Esophagus squamous epithelium (tissue), 5 donors: ENCODE results near the gene EEPD1. TPM values are rescaled to one million over a fixed set of nuclear protein-coding genes. Genes with fewer than 3 reads are reported as not detected.

Source experiments
- DNase-seq: peaks from one replicate; lab custom pipeline; 2025; lab: John Stamatoyannopoulos, UW
- H3K27ac ChIP-seq, 4 donors: fragments of 200-600 bp; sonication (generic); one replicate each; pipeline ENCODE4 v1.5.1; 2016 to 2019; ENCODE audit warnings: mild to moderate bottlenecking in 1 of 4
- H3K27me3 ChIP-seq, 4 donors: fragments of 200-600 bp; sonication (generic); 1 replicate in 3 of 4; 2 replicates in 1 of 4; pipeline versions ENCODE4 v1.5.1 to v1.6.0; 2017 to 2021; ENCODE audit warnings: antibody characterized with exemption in 1 of 4
- H3K36me3 ChIP-seq, 3 donors: fragments of 200-600 bp; sonication (generic); one replicate each; pipeline ENCODE4 v1.5.1; 2016 to 2019
- H3K4me1 ChIP-seq, 3 donors: fragments of 200-600 bp; sonication (generic); one replicate each; pipeline ENCODE4 v1.5.1; 2017 to 2019
- H3K4me3 ChIP-seq, 4 donors: fragments of 200-600 bp; sonication (generic); 1 replicate in 3 of 4; 2 replicates in 1 of 4; pipeline ENCODE4 v1.5.1; 2016 to 2019; ENCODE audit warnings: mild to moderate bottlenecking in 2 of 4, moderate library complexity in 1 of 4
- H3K9me3 ChIP-seq, 3 donors: fragments of 200-600 bp; sonication (generic); one replicate each; pipeline ENCODE4 v1.5.1; 2016 to 2019
- POLR2A ChIP-seq, 4 donors: fragments of 450-650 bp; IDR thresholded peaks; one replicate each; pipeline ENCODE4 v1.6.1; 2017; ENCODE audit warnings: antibody characterized with exemption in 4 of 4, mild to moderate bottlenecking in 4 of 4, moderate library complexity in 3 of 4
- WGBS, 2 donors: methylation state at CpG; one replicate each; pipeline ENCODE4 v1.1.5; 2018; 5-methylcytosine and 5-hydroxymethylcytosine counted together
- intact Hi-C: fragments of 100-400 bp; cut with DNase I; formaldehyde crosslinking; loops from one replicate; pipeline ENCODE4 v1.15.0; 2022
- total RNA-seq, 4 donors: library from RNA; depleted of rRNA; stranded (reverse); fragments of >200 nt; gene quantifications; one replicate each; pipeline ENCODE4 v1.1.0, GENCODE V29; 2016
- TF ChIP-seq, protein P1 (sequence below), 6 experiments: fragments of 450-650 bp in 4 of 6; fragments of 200-600 bp in 2 of 6; sonication (generic) in 2 of 6; IDR thresholded peaks; one replicate each; pipeline ENCODE4 v1.5.1; 2016 to 2019; ENCODE audit warnings: antibody characterized with exemption in 6 of 6, mild to moderate bottlenecking in 4 of 6, moderate library complexity in 4 of 6
- donor health status: DM: yes; HTN: yes; CAD: no.

The EEPD1 gene
- total RNA-seq, 4 donors from 2014 or later = 2.3 to 10.2 (median 4.8) TPM

DNA sequence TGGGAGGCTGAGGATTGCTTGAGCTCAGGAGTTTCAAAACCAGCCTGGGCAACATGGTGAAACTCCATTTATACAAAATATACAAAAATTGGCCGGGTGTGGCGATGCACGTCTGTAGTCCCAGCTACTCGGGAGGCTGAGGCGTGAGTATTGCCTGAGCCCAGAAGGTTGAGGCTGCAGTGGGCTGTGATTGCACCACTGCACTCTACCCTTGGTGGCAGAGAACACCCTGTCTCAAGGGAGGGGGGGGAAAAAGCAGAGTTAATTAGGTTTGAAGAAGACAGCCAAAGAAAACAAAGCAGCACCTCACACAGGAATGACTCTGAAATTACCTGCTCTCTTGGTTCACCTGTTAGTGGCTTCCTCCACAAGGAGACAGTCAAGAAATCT is 110.0 kb downstream of the EEPD1 start:
- WGBS, 2 donors = 86 to 91% methylated on average over 4 to 5 of the region's 5 CpGs
- Histone ChIP-seq H3K36me3 (no peaks in the 10 kb centered on the region), H3K9me3 (no peaks in the 10 kb centered on the region), H3K27me3 (no peaks in the 10 kb centered on the region), H3K4me3 (no peak overlapping the region), H3K4me1 (peaks cover 11 to 70% (median 37%) of the 10 kb centered on the region in 3 donors), H3K27ac (no peak overlapping the region)
- no peak for DNase-seq
- intact Hi-C loops = no loop called here
- no peak for TF ChIP-seq POLR2A (IDR thresholded peaks at IDR 0.05)
- TF ChIP-seq, protein P1, sequence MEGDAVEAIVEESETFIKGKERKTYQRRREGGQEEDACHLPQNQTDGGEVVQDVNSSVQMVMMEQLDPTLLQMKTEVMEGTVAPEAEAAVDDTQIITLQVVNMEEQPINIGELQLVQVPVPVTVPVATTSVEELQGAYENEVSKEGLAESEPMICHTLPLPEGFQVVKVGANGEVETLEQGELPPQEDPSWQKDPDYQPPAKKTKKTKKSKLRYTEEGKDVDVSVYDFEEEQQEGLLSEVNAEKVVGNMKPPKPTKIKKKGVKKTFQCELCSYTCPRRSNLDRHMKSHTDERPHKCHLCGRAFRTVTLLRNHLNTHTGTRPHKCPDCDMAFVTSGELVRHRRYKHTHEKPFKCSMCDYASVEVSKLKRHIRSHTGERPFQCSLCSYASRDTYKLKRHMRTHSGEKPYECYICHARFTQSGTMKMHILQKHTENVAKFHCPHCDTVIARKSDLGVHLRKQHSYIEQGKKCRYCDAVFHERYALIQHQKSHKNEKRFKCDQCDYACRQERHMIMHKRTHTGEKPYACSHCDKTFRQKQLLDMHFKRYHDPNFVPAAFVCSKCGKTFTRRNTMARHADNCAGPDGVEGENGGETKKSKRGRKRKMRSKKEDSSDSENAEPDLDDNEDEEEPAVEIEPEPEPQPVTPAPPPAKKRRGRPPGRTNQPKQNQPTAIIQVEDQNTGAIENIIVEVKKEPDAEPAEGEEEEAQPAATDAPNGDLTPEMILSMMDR (IDR thresholded peaks at IDR 0.05) = no peak

DNA sequence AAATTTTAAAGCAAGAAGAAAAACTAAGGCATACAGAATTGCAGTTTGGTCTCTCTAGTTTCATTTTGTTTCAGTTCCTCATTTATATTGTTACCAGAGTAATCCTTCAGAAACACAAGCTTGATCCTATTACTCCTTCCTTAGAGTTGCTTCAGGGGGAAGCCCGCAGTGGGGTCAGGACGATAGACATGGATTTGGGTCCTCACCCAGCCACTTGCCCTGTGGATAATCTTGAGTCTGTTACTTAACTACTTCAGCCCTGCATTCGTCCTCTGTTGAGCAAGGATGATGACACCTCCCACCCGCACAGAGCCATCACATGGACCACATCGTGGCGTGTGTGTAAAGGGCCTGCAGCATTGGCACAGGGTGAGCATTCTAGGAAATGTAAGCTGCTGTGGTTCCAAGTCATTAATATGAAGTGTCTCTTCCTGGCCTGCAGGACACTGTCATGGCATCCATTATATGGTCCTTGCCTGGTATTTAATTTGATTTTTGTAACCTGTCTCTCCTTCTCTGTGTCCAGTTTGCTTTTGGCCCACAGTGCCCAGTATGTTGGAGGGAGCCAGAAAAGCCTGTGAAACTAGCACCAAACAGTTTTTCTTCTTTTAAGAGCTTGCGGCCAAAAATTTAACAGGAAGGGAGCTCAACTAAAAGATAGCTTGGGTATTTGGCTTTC is 111.2 kb downstream of the EEPD1 start:
- WGBS, 2 donors = 48 to 74% methylated on average over 7 of the region's 7 CpGs
- Histone ChIP-seq H3K4me1 (peaks cover 11 to 61% (median 30%) of the 10 kb centered on the region in 3 donors), H3K27ac (peak overlapping the region in 3 of 4 donors; percentile 49 to 53 (median 53)), H3K4me3 (no peak overlapping the region), H3K36me3 (no peaks in the 10 kb centered on the region), H3K27me3 (no peaks in the 10 kb centered on the region), H3K9me3 (no peaks in the 10 kb centered on the region)
- no peak for DNase-seq
- TF ChIP-seq, protein P1 (IDR thresholded peaks at IDR 0.05) = no peak
- TF ChIP-seq POLR2A (IDR thresholded peaks at IDR 0.05) = no peak
- intact Hi-C loops = no loop called here

DNA sequence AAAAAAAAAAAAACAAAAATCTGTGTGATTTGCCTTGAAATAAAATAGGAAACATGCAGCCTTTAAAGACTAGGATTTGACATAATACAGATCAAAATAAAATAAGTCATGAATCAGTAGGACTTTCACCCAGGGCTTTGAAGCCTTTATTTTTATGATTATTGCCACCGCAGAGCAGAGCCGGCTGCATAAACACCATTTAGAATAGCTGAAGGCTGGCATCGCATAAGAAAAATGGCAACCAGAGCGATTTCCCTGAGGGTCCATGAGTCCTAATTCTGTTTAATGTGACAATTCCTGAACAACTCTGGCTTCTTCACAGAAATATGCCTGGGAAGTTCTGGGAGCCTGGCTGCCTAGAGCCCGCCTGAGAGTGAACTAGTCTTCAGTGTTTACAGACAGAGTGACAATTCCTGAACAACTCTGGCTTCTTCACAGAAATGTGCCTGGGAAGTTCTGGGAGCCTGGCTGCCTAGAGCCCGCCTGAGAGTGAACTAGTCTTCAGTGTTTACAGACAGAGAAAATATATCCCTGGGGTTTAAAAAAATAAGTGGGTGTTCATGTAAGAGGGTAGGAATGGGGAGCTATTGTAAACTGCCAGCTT is 112.0 kb downstream of the EEPD1 start:
- intact Hi-C loops = no loop called here
- WGBS, 2 donors = 84 to 87% methylated on average over 6 of the region's 6 CpGs
- Histone ChIP-seq H3K27ac (peak overlapping the region in 3 of 4 donors; percentile 49 to 53 (median 53)), H3K27me3 (no peaks in the 10 kb centered on the region), H3K9me3 (no peaks in the 10 kb centered on the region), H3K4me3 (no peak overlapping the region), H3K36me3 (no peaks in the 10 kb centered on the region), H3K4me1 (peaks cover 11 to 61% (median 30%) of the 10 kb centered on the region in 3 donors)
- no peak for DNase-seq
- no peak for TF ChIP-seq POLR2A (IDR thresholded peaks at IDR 0.05)
- TF ChIP-seq, protein P1 (IDR thresholded peaks at IDR 0.05) = no peak

DNA sequence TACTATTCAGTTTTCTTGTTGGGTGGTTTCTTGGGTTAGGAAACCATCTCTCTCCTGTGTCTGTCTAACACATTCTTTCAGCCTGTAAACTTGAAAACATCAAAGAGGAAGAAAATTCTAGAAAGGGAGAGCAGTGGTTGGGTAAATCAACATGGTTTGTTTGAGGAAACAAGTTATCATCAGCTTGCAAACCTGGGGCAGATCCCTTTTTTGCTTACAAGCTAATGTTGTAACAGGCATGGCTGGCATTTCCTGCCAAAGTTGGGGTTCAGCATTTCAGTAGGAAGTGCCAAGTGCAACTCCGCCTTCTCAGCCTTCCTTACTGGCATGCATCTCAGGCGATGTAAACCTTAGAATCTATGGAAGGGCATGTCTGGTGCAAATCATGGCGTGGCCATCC is 112.6 kb downstream of the EEPD1 start:
- DNase-seq = no peak
- H3K4me3 ChIP-seq = no peak overlapping the region
- intact Hi-C loops = no loop called here
- H3K36me3 ChIP-seq = no peaks in the 10 kb centered on the region
- peak overlapping the region in 3 of 4 donors; percentile 49 to 53 (median 53) for H3K27ac ChIP-seq
- peaks cover 9 to 55% (median 30%) of the 10 kb centered on the region in 3 donors for H3K4me1 ChIP-seq
- no peaks in the 10 kb centered on the region for H3K9me3 ChIP-seq
- 21 to 51% methylated on average over 3 of the region's 3 CpGs for WGBS, 2 donors
- TF ChIP-seq, protein P1 (IDR thresholded peaks at IDR 0.05) = no peak
- TF ChIP-seq POLR2A (IDR thresholded peaks at IDR 0.05) = no peak
- no peaks in the 10 kb centered on the region for H3K27me3 ChIP-seq

DNA sequence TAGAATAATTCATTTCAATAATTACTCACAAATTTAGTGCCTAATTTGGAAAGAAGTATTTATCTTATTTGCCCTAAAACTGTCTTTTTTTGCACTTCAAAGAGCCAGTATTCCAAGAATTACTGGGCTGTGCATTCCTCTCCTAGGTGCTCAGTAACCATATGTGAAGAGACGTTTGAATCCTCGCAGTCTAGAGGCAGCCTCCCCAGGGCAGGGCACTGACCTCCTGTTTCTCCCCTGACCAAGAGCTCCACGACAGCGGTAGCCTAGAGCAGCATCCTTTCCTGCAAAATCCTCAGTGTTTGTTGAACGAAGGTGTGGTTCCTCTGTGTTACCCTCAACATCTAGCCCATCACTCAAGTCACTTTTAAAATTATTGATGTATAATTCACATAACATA is 113.1 kb downstream of the EEPD1 start:
- TF ChIP-seq POLR2A (IDR thresholded peaks at IDR 0.05) = no peak
- TF ChIP-seq, protein P1 (IDR thresholded peaks at IDR 0.05) = no peak
- Histone ChIP-seq H3K27me3 (no peaks in the 10 kb centered on the region), H3K27ac (no peak overlapping the region), H3K9me3 (no peaks in the 10 kb centered on the region), H3K4me1 (peaks cover 7 to 50% (median 29%) of the 10 kb centered on the region in 3 donors), H3K36me3 (no peaks in the 10 kb centered on the region), H3K4me3 (no peak overlapping the region)
- intact Hi-C loops = no loop called here
- no peak for DNase-seq
- 82 to 98% methylated on average over 5 of the region's 5 CpGs for WGBS, 2 donors
